GM19455 (cell line): ENCODE measurements around the gene MICAL3.

Experiments used
- ATAC-seq: cut with Tn5 transposase; IDR thresholded peaks from one replicate; pipeline ENCODE4 v1.9.1; 2021; ENCODE audit not compliant: unreplicated experiment

MICAL3 gene

GRCh38 chr22:17955590-17956379 is 68.6 kb downstream of the MICAL3 start:
- ATAC-seq, result no peak

GRCh38 chr22:17954860-17955587 is 69.3 kb downstream of the MICAL3 start:
- ATAC-seq, result no peak

GRCh38 chr22:17954200-17954859 is 70.0 kb downstream of the MICAL3 start:
- ATAC-seq, result no peak

- ATAC-seq, result no peak
Observed at GRCh38 chr22:17953147-17953546, 71.2 kb downstream of the MICAL3 start.

- ATAC-seq, result no peak
Observed at GRCh38 chr22:17952273-17952801, 72.0 kb downstream of the MICAL3 start.

GRCh38 chr22:17951315-17951714 is 73.0 kb downstream of the MICAL3 start:
- no peak for ATAC-seq

- no peak for ATAC-seq
Observed at GRCh38 chr22:17950651-17951214, 73.6 kb downstream of the MICAL3 start.

- no peak for ATAC-seq
Observed at GRCh38 chr22:17949642-17950473, 74.5 kb downstream of the MICAL3 start.

- ATAC-seq, result no peak
Observed at GRCh38 chr22:17948101-17948500, 76.3 kb downstream of the MICAL3 start.

GRCh38 chr22:17946662-17947367 is 77.5 kb downstream of the MICAL3 start:
- no peak for ATAC-seq

GRCh38 chr22:17945888-17946648 is 78.3 kb downstream of the MICAL3 start:
- ATAC-seq, result no peak

GRCh38 chr22:17945156-17945887 is 79.0 kb downstream of the MICAL3 start:
- ATAC-seq, result no peak

- no peak for ATAC-seq
Observed at GRCh38 chr22:17944256-17944655, 80.1 kb downstream of the MICAL3 start.

- no peak for ATAC-seq
Observed at GRCh38 chr22:17943533-17944249, 80.7 kb downstream of the MICAL3 start.

- ATAC-seq, result no peak
Observed at GRCh38 chr22:17942721-17943120, 81.6 kb downstream of the MICAL3 start.

GRCh38 chr22:17941471-17942406 is 82.6 kb downstream of the MICAL3 start:
- no peak for ATAC-seq

- no peak for ATAC-seq
Observed at GRCh38 chr22:17939579-17939978, 84.8 kb downstream of the MICAL3 start.
